Stimulated activated CD4-positive, alpha-beta T cell treated with anti-CD3 and anti-CD28 coated beads, Interleukin-4, amount 100 ng/mL, for 1 hour (primary cell): ENCODE data around the gene TLR5.
"Not testable (repeated sequence)": the region's sequence is repeated elsewhere in the genome, so short reads cannot be mapped to it uniquely, and the experiment has no call there.

Experiments
- DNase-seq: peaks from one replicate; pipeline ENCODE4 v3.0.0-alpha.2; 2020

Gene TLR5, protein sequence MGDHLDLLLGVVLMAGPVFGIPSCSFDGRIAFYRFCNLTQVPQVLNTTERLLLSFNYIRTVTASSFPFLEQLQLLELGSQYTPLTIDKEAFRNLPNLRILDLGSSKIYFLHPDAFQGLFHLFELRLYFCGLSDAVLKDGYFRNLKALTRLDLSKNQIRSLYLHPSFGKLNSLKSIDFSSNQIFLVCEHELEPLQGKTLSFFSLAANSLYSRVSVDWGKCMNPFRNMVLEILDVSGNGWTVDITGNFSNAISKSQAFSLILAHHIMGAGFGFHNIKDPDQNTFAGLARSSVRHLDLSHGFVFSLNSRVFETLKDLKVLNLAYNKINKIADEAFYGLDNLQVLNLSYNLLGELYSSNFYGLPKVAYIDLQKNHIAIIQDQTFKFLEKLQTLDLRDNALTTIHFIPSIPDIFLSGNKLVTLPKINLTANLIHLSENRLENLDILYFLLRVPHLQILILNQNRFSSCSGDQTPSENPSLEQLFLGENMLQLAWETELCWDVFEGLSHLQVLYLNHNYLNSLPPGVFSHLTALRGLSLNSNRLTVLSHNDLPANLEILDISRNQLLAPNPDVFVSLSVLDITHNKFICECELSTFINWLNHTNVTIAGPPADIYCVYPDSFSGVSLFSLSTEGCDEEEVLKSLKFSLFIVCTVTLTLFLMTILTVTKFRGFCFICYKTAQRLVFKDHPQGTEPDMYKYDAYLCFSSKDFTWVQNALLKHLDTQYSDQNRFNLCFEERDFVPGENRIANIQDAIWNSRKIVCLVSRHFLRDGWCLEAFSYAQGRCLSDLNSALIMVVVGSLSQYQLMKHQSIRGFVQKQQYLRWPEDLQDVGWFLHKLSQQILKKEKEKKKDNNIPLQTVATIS

DNA sequence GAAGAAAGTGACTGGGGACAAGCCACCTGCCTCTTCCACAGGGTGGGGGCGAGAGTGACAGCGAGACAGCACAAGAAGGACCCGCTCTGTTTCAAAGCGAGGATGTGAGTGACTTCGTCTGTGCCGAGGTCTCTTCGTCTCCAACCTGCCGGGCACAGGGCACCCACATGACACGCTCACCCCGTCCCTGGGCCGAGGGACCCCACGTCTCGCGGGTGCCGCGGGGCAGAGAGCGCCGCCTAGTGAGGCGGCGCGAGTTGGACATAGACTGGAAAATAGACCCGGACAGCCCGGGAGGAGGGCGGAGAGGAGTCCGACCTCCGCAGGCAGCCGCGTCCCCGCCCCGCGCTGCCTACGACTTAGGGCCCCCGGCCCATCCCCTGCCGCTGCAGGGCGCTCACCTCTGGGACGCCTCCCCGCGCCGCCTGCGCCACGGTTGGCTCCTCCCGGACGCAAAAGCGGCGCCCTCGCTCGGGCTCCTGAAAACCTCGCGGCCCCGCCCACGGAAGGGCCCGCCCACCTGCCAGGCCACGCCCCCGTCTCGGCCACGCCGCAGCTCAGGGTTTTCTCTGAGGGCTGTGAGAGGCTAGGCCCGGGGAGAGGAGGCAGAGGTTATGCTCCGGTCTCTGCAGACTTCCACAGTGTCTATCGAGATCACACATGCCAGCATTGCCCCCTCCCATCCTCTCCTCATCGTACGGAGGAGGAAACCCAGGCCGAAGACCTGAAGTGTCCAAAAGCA is at the start of gene TLR5:
Gene TLR5 (minus strand): TSS at position 454 of the 742 bp plus-strand sequence. CDS start 30,217 bp downstream, outside the sequence.
- DNase-seq = peak; percentile 90

GRCh38 chr1:223189903-223190724 is 47.1 kb upstream of the TLR5 start:
- peak; percentile 57 for DNase-seq

GRCh38 chr1:223189525-223189902 is 46.5 kb upstream of the TLR5 start:
- DNase-seq = no peak

DNA sequence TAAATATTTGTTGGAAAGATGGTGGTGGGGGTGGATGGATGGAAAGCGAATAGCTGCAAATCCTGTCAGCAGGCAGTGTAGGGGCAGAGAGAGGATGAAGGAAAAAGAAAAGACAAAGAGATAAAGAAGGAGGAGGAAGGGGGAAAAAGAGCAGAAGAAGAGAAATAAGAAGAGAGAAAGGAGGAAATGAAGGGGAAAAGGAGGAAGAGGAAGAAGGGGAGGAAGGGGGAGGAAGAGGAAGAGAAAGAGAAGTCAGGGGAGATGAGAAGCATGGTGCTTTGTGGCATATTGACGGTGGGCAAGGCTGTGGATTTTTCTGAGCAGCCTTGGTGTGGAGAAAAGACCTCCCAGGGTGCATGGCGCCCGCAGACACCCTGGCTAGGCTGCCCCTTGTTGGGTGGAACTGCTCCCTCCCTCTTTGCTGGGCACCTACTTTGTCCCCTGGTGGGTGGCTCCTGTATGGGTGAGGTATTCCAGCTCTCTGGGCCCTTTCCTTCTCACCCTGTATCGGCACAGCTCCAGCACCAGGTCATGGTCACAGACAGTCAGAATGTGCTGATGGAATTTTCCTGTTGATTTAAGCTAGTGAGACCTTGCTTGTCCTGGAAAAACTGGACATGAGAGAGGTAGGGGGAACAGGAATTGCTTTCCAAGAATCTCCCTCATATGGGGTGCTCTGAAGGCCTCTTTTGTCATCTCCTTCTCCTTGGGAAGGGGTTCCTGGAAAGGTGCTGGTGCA is 45.7 kb upstream of the TLR5 start:
- no peak for DNase-seq

- no peak for DNase-seq
These were observed 43.8 kb upstream of the TLR5 start for GRCh38 chr1:223186800-223187199.

DNA sequence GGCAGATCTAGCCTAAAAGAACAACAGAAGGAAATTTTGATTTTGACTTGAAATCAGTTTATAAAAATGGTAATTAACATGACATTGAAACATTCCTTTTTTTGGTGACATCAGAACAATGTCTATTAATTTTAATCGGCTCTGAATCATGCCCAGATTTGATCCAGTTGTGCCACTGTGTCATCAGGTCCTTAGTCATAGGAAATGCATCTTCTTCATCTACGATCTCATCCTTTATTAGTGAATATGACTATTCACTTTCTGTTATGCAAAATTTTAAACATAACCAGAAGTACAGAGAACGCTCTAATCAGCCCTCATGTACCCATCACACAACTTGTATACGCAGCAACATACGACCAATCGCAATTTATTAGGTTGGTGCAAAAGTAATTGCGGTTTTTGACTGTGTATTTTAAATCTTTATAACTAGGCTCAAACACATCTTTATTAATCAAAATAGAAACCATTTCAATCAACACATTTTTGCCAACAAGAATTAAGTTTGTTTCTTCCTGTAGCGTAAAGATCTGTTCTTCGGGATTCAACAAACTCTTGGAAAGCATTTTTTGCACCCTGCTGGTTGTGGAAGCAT is 40.3 kb upstream of the TLR5 start:
- no peak for DNase-seq

DNA sequence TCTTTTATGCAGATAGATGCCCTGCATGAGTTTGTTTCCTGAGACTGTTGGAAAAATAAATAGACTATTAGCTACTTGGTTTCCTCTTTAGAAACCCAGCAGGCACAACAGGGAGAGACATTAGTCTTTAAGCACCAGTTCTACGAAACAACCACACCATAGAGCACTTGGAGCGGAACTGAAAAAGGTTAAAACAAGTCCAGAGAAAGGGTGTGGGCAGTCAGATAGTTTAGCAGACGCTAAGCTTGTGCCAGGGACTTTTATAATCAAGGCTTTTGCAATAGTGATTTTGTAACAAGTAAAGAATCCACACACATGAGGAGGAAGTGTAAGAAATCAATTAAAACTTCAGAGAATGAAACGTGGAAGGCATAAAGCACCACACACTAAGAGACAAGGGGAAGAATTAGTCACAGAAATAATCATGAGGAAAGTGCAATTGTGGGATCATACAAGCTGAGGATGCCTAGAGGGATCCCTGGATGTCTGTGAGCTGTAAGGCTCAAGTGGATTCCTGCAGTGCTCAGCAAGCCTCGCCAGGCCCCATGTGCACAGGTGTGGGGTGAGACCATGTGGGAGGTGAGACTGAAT is 37.8 kb upstream of the TLR5 start:
- no peak for DNase-seq

DNA sequence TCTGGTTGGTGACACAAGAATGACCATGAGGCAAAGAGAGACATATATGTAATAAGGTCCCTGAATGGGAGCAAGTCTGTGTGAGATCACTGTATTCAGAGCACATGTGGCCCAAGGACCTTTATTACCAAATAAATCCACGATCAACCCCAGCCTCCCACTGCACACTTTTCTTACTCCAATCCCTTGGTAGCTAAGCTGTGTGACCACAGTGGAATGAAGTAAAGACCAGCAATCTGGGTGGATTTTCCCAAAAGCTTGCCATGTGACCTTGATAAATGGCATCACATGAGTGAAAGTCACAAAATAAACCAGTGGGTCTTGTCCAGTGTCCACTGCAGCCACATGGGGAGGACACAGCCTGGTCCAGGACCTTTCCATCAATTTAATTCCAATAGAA is 36.7 kb upstream of the TLR5 start:
- no peak for DNase-seq

GRCh38 chr1:223179280-223179679 is 36.2 kb upstream of the TLR5 start:
- DNase-seq = no peak

GRCh38 chr1:223177681-223178080 is 34.6 kb upstream of the TLR5 start:
- DNase-seq = no peak

GRCh38 chr1:223176437-223176836 is 33.4 kb upstream of the TLR5 start:
- no peak for DNase-seq

DNA sequence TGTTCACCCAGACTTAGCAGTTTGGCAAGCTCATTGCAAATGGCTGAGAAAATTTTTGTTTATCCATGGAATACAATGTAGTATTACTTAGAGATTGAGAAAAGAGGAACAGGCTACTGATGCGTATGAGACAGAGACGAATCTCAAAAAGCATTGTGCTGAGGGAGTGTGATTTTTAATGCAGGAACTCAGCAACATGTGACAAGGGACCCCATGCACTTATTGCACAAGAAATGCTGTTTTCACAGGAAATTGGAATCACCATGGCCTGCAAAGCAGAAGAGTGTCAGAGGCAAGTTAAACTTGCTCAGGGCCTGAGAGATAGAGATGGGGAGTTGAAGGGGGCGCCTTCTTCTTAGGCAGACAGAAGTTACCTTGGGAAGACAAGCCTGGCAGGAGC is 32.6 kb upstream of the TLR5 start:
- DNase-seq = no peak

DNA sequence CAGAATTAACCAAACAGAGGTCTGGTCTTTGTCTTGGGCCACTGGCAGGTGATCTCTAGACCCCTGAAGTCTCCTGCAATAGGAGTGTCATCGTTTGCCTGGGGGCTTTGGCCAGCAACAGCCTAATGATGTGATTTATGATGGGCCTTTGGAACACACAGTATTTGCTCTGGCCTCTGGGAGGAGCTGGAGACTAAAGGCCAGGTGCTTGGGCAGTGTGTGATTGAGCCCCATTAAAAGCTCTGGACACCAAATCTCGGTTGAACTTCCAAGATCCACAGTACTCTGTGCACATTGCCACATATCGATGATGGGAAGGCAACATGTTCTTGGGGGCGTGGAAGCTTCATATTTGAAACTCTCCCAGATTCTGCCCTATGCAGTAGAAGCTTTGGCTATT is 32.0 kb upstream of the TLR5 start:
- no peak for DNase-seq

- DNase-seq = not testable (repeated sequence)
These were observed 26.4 kb upstream of the TLR5 start for GRCh38 chr1:223169458-223169857.

- no peak for DNase-seq
These were observed 18.3 kb upstream of the TLR5 start for GRCh38 chr1:223161321-223161720.

GRCh38 chr1:223156343-223156742 is 13.3 kb upstream of the TLR5 start:
- DNase-seq = no peak

DNA sequence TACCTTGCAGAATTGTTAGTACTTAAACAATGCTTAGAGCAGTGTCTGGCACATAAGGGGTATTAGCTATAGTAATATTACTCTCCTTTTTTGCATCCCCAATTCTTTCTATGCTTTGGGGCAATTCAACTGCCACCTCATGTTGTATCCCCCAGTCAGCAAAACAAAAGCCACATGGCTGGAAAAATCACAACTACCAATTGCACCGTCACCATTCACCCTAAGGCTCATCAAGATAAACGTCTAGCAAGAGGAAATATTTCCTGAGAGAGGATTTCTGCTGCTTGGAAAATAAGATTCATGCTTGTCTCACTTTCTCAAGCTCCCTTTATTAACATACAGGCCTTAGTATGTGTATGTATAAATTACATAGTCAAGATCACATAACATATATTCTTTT is 12.1 kb upstream of the TLR5 start:
- no peak for DNase-seq

DNA sequence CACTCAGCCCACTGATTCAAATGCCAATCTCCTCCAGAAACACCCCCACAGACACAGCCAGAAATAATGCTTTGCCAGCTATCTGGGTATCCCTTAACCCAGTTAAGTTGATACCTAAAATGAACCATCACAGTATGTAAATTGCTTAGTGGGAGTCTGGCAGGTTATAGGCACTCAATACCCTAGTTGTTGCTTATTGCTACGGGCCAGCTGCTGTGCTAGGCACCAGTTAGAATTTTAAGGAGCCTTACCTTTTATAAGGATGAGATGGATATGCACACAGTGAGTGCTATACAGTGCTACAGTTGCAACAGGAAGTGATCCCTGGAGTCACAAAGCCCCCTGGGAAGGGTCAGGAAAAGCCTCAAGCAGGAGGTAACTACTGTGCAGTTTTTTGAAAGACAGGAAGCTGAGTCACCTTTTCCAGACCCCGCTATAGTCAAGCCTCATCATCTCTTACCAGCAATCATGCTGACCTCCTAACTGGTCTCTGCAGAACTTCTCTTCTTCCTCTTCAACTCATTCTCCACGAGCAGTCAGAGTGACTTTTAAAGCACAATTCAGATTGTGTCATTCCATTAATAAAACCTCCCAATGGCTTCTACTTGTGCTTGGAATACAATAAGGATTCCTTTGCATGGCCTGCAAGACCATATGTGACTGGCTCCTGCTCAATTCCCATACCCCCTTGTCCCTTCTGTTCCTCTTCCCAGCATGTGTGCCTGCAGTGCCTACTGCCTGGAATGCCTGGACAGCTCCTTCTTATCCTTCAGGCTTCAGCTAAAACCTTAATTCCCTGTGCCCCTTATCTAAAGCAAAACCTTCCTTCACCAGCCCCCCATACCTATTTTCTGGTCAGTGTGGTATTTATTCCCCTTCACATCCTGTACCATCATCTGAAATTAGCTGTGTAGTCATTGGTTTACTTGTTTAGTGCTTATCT is 10.4 kb upstream of the TLR5 start:
- no peak for DNase-seq

DNA sequence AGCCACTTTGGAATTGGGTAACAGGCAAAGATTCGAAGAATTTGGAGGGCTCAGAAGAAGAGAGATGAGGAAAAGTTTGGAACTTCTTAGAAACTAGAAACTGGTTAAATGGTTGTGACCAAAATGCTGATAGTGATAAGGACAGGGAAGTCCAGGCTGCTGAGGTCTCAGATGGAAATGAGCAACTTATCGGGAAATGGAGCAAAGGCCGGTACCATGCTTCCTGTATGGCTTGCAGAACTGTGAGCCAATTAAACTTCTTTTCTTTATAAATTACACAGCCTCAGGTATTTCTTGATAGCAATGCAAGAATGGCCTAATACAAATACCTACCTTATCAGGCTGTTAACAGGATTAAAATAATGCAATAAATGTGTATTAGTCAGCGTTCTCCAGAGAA is 9.4 kb upstream of the TLR5 start:
- DNase-seq = no peak

- no peak for DNase-seq
These were observed 7.4 kb upstream of the TLR5 start for GRCh38 chr1:223150443-223150842.
